IPS-15b (cell line): ENCODE measurements around the gene CEACAM20.
"Not testable (repeated sequence)": the region's sequence is repeated elsewhere in the genome, so short reads cannot be mapped to it uniquely, and the experiment has no call there.

Source experiments
- H3K27me3 ChIP-seq: one replicate; pipeline ENCODE4 v1.6.1; 2013; ENCODE audit warnings: low read length; ENCODE audit not compliant: control insufficient read depth, insufficient read depth
- H3K36me3 ChIP-seq: one replicate; pipeline ENCODE4 v1.6.1; 2013; ENCODE audit warnings: low read length; ENCODE audit not compliant: control insufficient read depth, insufficient read depth
- H3K4me1 ChIP-seq: one replicate; pipeline ENCODE4 v1.6.1; 2013; ENCODE audit warnings: mild to moderate bottlenecking, low read length; ENCODE audit not compliant: control insufficient read depth, insufficient read depth
- H3K4me3 ChIP-seq: one replicate; pipeline ENCODE4 v1.5.1; 2013; ENCODE audit warnings: low read depth, low read length
- H3K9ac ChIP-seq: one replicate; pipeline ENCODE4 v1.6.1; 2013; ENCODE audit warnings: low read depth, mild to moderate bottlenecking, low read length
- H3K9me3 ChIP-seq: one replicate; pipeline ENCODE4 v1.6.1; 2013; ENCODE audit warnings: mild to moderate bottlenecking, low read length; ENCODE audit not compliant: control insufficient read depth, insufficient read depth

Gene CEACAM20

GRCh38 chr19:44542671-44543070 lies 13.2 kb upstream of the CEACAM20 start:
- Histone ChIP-seq H3K9me3 (no peaks in the 10 kb centered on the region), H3K4me1 (no peaks in the 10 kb centered on the region), H3K27me3 (peaks cover 6% of the 10 kb centered on the region), H3K36me3 (no peaks in the 10 kb centered on the region), H3K4me3 (no peak overlapping the region), H3K9ac (no peak overlapping the region)

GRCh38 chr19:44540736-44541135 lies 11.3 kb upstream of the CEACAM20 start:
- H3K4me1 ChIP-seq = no peaks in the 10 kb centered on the region
- no peak overlapping the region for H3K9ac ChIP-seq
- H3K27me3 ChIP-seq = peaks cover 6% of the 10 kb centered on the region
- H3K36me3 ChIP-seq = no peaks in the 10 kb centered on the region
- H3K9me3 ChIP-seq = no peaks in the 10 kb centered on the region
- no peak overlapping the region for H3K4me3 ChIP-seq

- H3K9me3 ChIP-seq = no peaks in the 10 kb centered on the region
- H3K9ac ChIP-seq = no peak overlapping the region
- peaks cover 6% of the 10 kb centered on the region for H3K27me3 ChIP-seq
- H3K4me3 ChIP-seq = no peak overlapping the region
- H3K36me3 ChIP-seq = no peaks in the 10 kb centered on the region
- no peaks in the 10 kb centered on the region for H3K4me1 ChIP-seq
These were observed 10.5 kb upstream of the CEACAM20 start for GRCh38 chr19:44539991-44540390.

GRCh38 chr19:44539236-44539826 lies 9.9 kb upstream of the CEACAM20 start:
- no peaks in the 10 kb centered on the region for H3K36me3 ChIP-seq
- H3K4me3 ChIP-seq = no peak overlapping the region
- no peaks in the 10 kb centered on the region for H3K4me1 ChIP-seq
- H3K27me3 ChIP-seq = peaks cover 6% of the 10 kb centered on the region
- H3K9ac ChIP-seq = no peak overlapping the region
- no peaks in the 10 kb centered on the region for H3K9me3 ChIP-seq

- not testable (repeated sequence) for H3K9me3 ChIP-seq, H3K4me3 ChIP-seq, H3K9ac ChIP-seq, H3K27me3 ChIP-seq, H3K4me1 ChIP-seq, H3K36me3 ChIP-seq
These were observed 5.9 kb upstream of the CEACAM20 start for GRCh38 chr19:44535361-44535760.

GRCh38 chr19:44532819-44533218 lies 3.3 kb upstream of the CEACAM20 start:
- H3K27me3 ChIP-seq = no peaks in the 10 kb centered on the region
- no peak overlapping the region for H3K9ac ChIP-seq
- H3K36me3 ChIP-seq = no peaks in the 10 kb centered on the region

GRCh38 chr19:44530777-44531176 lies 1.3 kb upstream of the CEACAM20 start:
- Histone ChIP-seq H3K36me3 (no peaks in the 10 kb centered on the region), H3K4me3 (no peak overlapping the region), H3K27me3 (no peaks in the 10 kb centered on the region), H3K9me3 (no peaks in the 10 kb centered on the region), H3K4me1 (no peaks in the 10 kb centered on the region), H3K9ac (no peak overlapping the region)

More at GRCh38 chr19:44532819-44533218, 3.3 kb upstream of the CEACAM20 start:
- no peaks in the 10 kb centered on the region for H3K4me1 ChIP-seq
- no peak overlapping the region for H3K4me3 ChIP-seq
- H3K9me3 ChIP-seq = no peaks in the 10 kb centered on the region

GRCh38 chr19:44527554-44527953 lies 1.9 kb downstream of the CEACAM20 start:
- H3K9ac ChIP-seq = no peak overlapping the region
- no peak overlapping the region for H3K4me3 ChIP-seq
- no peaks in the 10 kb centered on the region for H3K9me3 ChIP-seq
- H3K36me3 ChIP-seq = no peaks in the 10 kb centered on the region
- no peaks in the 10 kb centered on the region for H3K4me1 ChIP-seq
- peaks cover 2% of the 10 kb centered on the region for H3K27me3 ChIP-seq

GRCh38 chr19:44525721-44526430 lies 3.6 kb downstream of the CEACAM20 start:
- no peak overlapping the region for H3K4me3 ChIP-seq
- no peaks in the 10 kb centered on the region for H3K9me3 ChIP-seq
- no peaks in the 10 kb centered on the region for H3K4me1 ChIP-seq
- H3K9ac ChIP-seq = no peak overlapping the region
- no peaks in the 10 kb centered on the region for H3K36me3 ChIP-seq
- H3K27me3 ChIP-seq = peaks cover 2% of the 10 kb centered on the region

- no peaks in the 10 kb centered on the region for H3K9me3 ChIP-seq
- H3K9ac ChIP-seq = no peak overlapping the region
- peaks cover 4% of the 10 kb centered on the region for H3K27me3 ChIP-seq
These were observed 8.1 kb downstream of the CEACAM20 start for GRCh38 chr19:44521370-44521769.

GRCh38 chr19:44517146-44517545 lies 12.3 kb downstream of the CEACAM20 start:
- H3K4me3 ChIP-seq = no peak overlapping the region
- peaks cover 2% of the 10 kb centered on the region for H3K27me3 ChIP-seq
- no peak overlapping the region for H3K9ac ChIP-seq
- H3K36me3 ChIP-seq = no peaks in the 10 kb centered on the region
- H3K4me1 ChIP-seq = no peaks in the 10 kb centered on the region
- H3K9me3 ChIP-seq = no peaks in the 10 kb centered on the region

More at GRCh38 chr19:44521370-44521769, 8.1 kb downstream of the CEACAM20 start:
- H3K4me1 ChIP-seq = no peaks in the 10 kb centered on the region
- H3K4me3 ChIP-seq = no peak overlapping the region
- no peaks in the 10 kb centered on the region for H3K36me3 ChIP-seq

GRCh38 chr19:44515907-44516306 lies 13.6 kb downstream of the CEACAM20 start:
- no peaks in the 10 kb centered on the region for H3K4me1 ChIP-seq
- H3K4me3 ChIP-seq = no peak overlapping the region
- no peaks in the 10 kb centered on the region for H3K36me3 ChIP-seq
- H3K9me3 ChIP-seq = peaks cover 4% of the 10 kb centered on the region
- peaks cover 2% of the 10 kb centered on the region for H3K27me3 ChIP-seq
- no peak overlapping the region for H3K9ac ChIP-seq
